ENCODE measurements around the gene GARIN5B. TPM values are rescaled to one million over a fixed set of nuclear protein-coding genes. Genes with fewer than 3 reads are reported as not detected.

Gene GARIN5B
- total RNA-seq, 1 experiment from 2014 or later, result 0.13 TPM

DNA sequence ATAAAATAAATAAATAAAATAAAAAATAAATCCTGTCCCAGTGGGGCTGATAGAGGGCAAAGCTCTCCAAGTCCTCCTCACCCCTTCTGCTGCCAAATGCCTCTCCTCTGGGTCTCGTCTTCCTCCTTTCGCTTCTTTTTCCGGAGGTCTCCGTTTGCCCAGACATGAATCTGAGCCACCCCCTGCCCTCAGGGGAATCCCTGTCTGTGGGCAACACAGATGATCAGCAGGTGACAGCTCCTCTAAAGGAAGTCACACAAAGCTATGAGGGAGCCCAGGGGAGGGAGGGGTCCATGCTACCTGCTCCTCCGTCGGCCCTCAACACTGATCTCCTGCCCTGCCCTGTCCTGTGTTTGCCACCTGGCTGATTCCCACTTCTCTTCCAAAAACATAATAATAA is 38.4 kb downstream of the GARIN5B start:
- no CpG with 5 or more reads among the region's 6 CpGs for WGBS (ENCODE audit: extremely low coverage, insufficient read length, low lambda C conversion rate)

More for the DNA sequence above, 38.4 kb downstream of the GARIN5B start:
- Histone ChIP-seq H2BK15ac (ENCODE audit: low read depth, low read length) (no peak overlapping the region), H3K23ac (ENCODE audit: insufficient read length, low read depth, low read length) (no peak overlapping the region), H3K56ac (ENCODE audit: insufficient read length, low read depth, low read length) (no peak overlapping the region), H3K4ac (ENCODE audit: low read depth, low read length) (no peak overlapping the region), H4K91ac (ENCODE audit: insufficient read length, low read depth, low read length) (no peak overlapping the region), H3K23me2 (ENCODE audit: insufficient read length, low read depth, low read length, poor library complexity, severe bottlenecking) (no peaks in the 10 kb centered on the region), H2BK20ac (ENCODE audit: low read depth, low read length, poor library complexity, severe bottlenecking) (no peak overlapping the region), H4K20me1 (ENCODE audit: control insufficient read depth, insufficient read depth, insufficient read length) (no peaks in the 10 kb centered on the region), H2AK5ac (ENCODE audit: insufficient read length, low read length) (no peak overlapping the region), H3K79me2 (ENCODE audit: insufficient read depth, low read length) (no peaks in the 10 kb centered on the region), H3K27me3 (ENCODE audit: insufficient read depth, low read length) (no peaks in the 10 kb centered on the region), H3K27ac (ENCODE audit: insufficient read length, low read depth, low read length) (no peak overlapping the region), H3K18ac (ENCODE audit: insufficient read length, low read depth, low read length) (no peak overlapping the region), H2BK5ac (ENCODE audit: insufficient read length, low read length) (no peak overlapping the region), H3K4me2 (ENCODE audit: insufficient read depth, insufficient read length, low read length) (no peak overlapping the region), H2BK120ac (ENCODE audit: low read depth, low read length, poor library complexity, severe bottlenecking) (no peak overlapping the region), H3T11ph (ENCODE audit: low read length) (no peak overlapping the region), H2BK12ac (ENCODE audit: insufficient read length, low read depth, low read length) (no peak overlapping the region), H4K5ac (ENCODE audit: insufficient read length, low read depth, low read length) (no peak overlapping the region), H3K9me3 (ENCODE audit: control insufficient read depth, low read depth, low read length) (no peaks in the 10 kb centered on the region), H3K9ac (ENCODE audit: extremely low read depth, insufficient read length, low read length) (no peak overlapping the region), H4K8ac (replicated peaks; ENCODE audit: insufficient read length, low read depth, low read length) (no peak overlapping the region), H3K79me1 (ENCODE audit: insufficient read depth, low read depth, low read length, poor library complexity, severe bottlenecking) (no peaks in the 10 kb centered on the region), H2AFZ (ENCODE audit: low read length) (no peak overlapping the region), H3K14ac (ENCODE audit: insufficient read depth, low read length) (no peak overlapping the region), H3K4me1 (ENCODE audit: insufficient read depth, low read length) (no peaks in the 10 kb centered on the region)
- no peaks in the 10 kb centered on the region; a peak in 1 of 5 replicates for H3K9me3 Mint-ChIP-seq
- no peak for DNase-seq
- H3K4me3 Mint-ChIP-seq, result no peak overlapping the region
- peaks cover 18 to 33% of the 10 kb centered on the region in 2 experiments for H3K4me1 Mint-ChIP-seq
- peaks cover 33% of the 10 kb centered on the region for H3K27me3 Mint-ChIP-seq (ENCODE audit: low read depth)
- H3K27ac Mint-ChIP-seq, result no peak overlapping the region
- TF ChIP-seq, protein P1, sequence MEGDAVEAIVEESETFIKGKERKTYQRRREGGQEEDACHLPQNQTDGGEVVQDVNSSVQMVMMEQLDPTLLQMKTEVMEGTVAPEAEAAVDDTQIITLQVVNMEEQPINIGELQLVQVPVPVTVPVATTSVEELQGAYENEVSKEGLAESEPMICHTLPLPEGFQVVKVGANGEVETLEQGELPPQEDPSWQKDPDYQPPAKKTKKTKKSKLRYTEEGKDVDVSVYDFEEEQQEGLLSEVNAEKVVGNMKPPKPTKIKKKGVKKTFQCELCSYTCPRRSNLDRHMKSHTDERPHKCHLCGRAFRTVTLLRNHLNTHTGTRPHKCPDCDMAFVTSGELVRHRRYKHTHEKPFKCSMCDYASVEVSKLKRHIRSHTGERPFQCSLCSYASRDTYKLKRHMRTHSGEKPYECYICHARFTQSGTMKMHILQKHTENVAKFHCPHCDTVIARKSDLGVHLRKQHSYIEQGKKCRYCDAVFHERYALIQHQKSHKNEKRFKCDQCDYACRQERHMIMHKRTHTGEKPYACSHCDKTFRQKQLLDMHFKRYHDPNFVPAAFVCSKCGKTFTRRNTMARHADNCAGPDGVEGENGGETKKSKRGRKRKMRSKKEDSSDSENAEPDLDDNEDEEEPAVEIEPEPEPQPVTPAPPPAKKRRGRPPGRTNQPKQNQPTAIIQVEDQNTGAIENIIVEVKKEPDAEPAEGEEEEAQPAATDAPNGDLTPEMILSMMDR (conservative IDR thresholded peaks at IDR 0.05), result no peak
- peaks cover 0 to 2% (median 0%) of the 10 kb centered on the region in 3 experiments; a peak in 1 of 7 replicates for H3K36me3 Mint-ChIP-seq (ENCODE audit: insufficient read depth in 1 of 3, low read depth in 3 of 3)
